Hepatocyte (in vitro differentiated cells): ENCODE results near the gene CABP5. TPM values are rescaled to one million over a fixed set of nuclear protein-coding genes. Genes with fewer than 3 reads are reported as not detected.

Experiments used
- DNase-seq: peaks from one replicate; pipeline ENCODE4 v3.0.0-alpha.2; 2016; ENCODE audit warnings: low spot score
- H2AFZ ChIP-seq: fragments of 200-600 bp; sonication (generic); 2 replicates; pipeline ENCODE4 v1.6.0; 2016; ENCODE audit warnings: antibody characterized with exemption, mild to moderate bottlenecking
- H3K27ac ChIP-seq: fragments of 200-600 bp; sonication (generic); 2 replicates; pipeline ENCODE4 v1.5.1; 2016; ENCODE audit warnings: mild to moderate bottlenecking
- H3K27me3 ChIP-seq: fragments of 200-600 bp; sonication (generic); 2 replicates; pipeline ENCODE4 v1.6.1; 2016
- H3K36me3 ChIP-seq: fragments of 200-600 bp; sonication (generic); replicated peaks from 2 replicates; pipeline ENCODE4 v1.5.1; 2016; ENCODE audit warnings: low read depth; ENCODE audit not compliant: insufficient read depth
- H3K4me1 ChIP-seq: fragments of 200-600 bp; sonication (generic); 2 replicates; pipeline ENCODE4 v1.5.1; 2016; ENCODE audit warnings: mild to moderate bottlenecking, moderate library complexity; ENCODE audit not compliant: insufficient read depth
- H3K4me2 ChIP-seq: fragments of 200-600 bp; sonication (generic); 2 replicates; pipeline ENCODE4 v1.6.0; 2016
- H3K4me3 ChIP-seq: fragments of 200-600 bp; sonication (generic); 2 replicates; pipeline ENCODE4 v1.5.1; 2016; ENCODE audit warnings: mild to moderate bottlenecking
- H3K79me2 ChIP-seq: fragments of 200-600 bp; sonication (generic); 2 replicates; pipeline ENCODE4 v1.6.0; 2017; ENCODE audit warnings: mild to moderate bottlenecking
- H3K9me2 ChIP-seq: fragments of 200-600 bp; sonication (generic); replicated peaks from 2 replicates; pipeline ENCODE4 v1.6.0; 2017; ENCODE audit warnings: mild to moderate bottlenecking; ENCODE audit not compliant: insufficient read depth
- H3K9me3 ChIP-seq: fragments of 200-600 bp; sonication (generic); 2 replicates; pipeline ENCODE4 v1.5.1; 2016; ENCODE audit warnings: low read depth, mild to moderate bottlenecking
- H4K20me1 ChIP-seq: fragments of 200-600 bp; sonication (generic); 2 replicates; pipeline ENCODE4 v1.6.0; 2016; ENCODE audit warnings: mild to moderate bottlenecking; ENCODE audit not compliant: insufficient read depth, poor library complexity, severe bottlenecking
- EZH2 ChIP-seq: fragments of 200-600 bp; sonication (generic); IDR thresholded peaks from 2 replicates; pipeline ENCODE4 v1.6.1; 2016; ENCODE audit warnings: antibody characterized with exemption, mild to moderate bottlenecking, borderline replicate concordance
- EZH2phosphoT487 ChIP-seq: fragments of 200-600 bp; sonication (generic); IDR thresholded peaks from one replicate; pipeline ENCODE4 v1.6.1; 2018; ENCODE audit warnings: antibody characterized with exemption, mild to moderate bottlenecking, low read depth, moderate library complexity; ENCODE audit not compliant: unreplicated experiment, severe bottlenecking
- WGBS: methylation state at CpG from one replicate; pipeline ENCODE4 v1.1.6; 2016; ENCODE audit warnings: low lambda C conversion rate; ENCODE audit errors: missing lambda C conversion rate; 5-methylcytosine and 5-hydroxymethylcytosine counted together
- polyA plus RNA-seq: library from polyadenylated mRNA; unstranded; fragments of >200 nt; fragmentation: Nextera tagmentation; extraction: Ambion mirVana; gene quantifications from 2 replicates; pipeline ENCODE4 v1.2.1, GENCODE V29; 2016
- total RNA-seq: library from RNA; depleted of rRNA; stranded (reverse); fragments of >200 nt; gene quantifications from 2 replicates; pipeline ENCODE4 v1.2.3, GENCODE V29; 2014
- TF ChIP-seq, protein P1 (sequence below): fragments of 200-600 bp; sonication (generic); IDR thresholded peaks from 2 replicates; pipeline ENCODE4 v1.5.1; 2016; ENCODE audit warnings: antibody characterized with exemption, mild to moderate bottlenecking; ENCODE audit not compliant: poor library complexity

Gene CABP5
- total and polyA plus RNA-seq, 2 experiments from 2014 or later = not detected

DNA sequence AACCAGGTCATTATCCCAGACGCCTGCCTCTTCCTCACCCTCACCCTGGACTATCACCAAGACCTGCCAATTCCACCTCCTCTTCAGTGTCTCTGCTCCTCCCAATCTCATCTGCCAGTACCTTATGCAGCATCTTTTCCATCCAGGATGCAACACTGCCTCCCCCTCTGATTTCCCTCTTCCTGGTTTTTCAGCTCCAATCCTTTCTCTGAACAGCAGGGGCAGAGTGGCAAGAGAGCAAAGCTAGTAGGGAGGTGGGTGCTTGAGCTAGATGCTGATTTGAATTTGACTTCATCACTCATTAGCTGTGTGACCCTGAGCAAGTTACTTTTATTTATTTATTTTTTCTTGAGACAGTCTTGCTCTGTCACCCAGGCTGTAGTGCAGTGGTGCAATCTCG is 25.6 kb upstream of the CABP5 start:
- no peak for TF ChIP-seq EZH2phosphoT487
- TF ChIP-seq, protein P1, sequence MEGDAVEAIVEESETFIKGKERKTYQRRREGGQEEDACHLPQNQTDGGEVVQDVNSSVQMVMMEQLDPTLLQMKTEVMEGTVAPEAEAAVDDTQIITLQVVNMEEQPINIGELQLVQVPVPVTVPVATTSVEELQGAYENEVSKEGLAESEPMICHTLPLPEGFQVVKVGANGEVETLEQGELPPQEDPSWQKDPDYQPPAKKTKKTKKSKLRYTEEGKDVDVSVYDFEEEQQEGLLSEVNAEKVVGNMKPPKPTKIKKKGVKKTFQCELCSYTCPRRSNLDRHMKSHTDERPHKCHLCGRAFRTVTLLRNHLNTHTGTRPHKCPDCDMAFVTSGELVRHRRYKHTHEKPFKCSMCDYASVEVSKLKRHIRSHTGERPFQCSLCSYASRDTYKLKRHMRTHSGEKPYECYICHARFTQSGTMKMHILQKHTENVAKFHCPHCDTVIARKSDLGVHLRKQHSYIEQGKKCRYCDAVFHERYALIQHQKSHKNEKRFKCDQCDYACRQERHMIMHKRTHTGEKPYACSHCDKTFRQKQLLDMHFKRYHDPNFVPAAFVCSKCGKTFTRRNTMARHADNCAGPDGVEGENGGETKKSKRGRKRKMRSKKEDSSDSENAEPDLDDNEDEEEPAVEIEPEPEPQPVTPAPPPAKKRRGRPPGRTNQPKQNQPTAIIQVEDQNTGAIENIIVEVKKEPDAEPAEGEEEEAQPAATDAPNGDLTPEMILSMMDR = no peak
- no peak for TF ChIP-seq EZH2
- Histone ChIP-seq H3K79me2 (no peaks in the 10 kb centered on the region), H3K4me2 (no peak overlapping the region), H3K4me3 (no peak overlapping the region), H3K9me2 (no peaks in the 10 kb centered on the region), H3K27me3 (no peaks in the 10 kb centered on the region), H3K9me3 (no peaks in the 10 kb centered on the region), H3K27ac (no peak overlapping the region), H3K36me3 (no peaks in the 10 kb centered on the region), H4K20me1 (no peaks in the 10 kb centered on the region), H3K4me1 (no peaks in the 10 kb centered on the region), H2AFZ (no peak overlapping the region)
- no peak for DNase-seq
- 81% methylated on average over 2 of the region's 2 CpGs for WGBS

DNA sequence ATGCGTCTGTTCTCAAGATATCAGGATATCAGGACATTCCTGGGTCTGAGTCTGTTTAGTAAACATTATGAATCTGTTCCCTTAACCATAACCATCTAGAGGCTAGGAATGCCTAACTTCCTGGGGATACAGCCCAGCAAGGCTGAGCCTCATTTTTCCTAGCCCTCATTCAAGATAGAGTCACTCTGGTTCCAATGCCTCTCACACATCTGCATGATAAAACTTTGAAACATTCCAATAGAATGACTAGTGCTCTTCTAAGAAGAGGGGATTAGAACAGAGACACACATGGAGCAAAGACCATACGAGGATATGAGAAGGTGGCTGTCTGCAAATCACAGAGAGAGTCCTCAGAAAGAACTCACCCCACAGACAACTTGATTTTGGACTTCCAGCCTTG is 20.6 kb upstream of the CABP5 start:
- Histone ChIP-seq H3K4me2 (no peak overlapping the region), H3K9me2 (no peaks in the 10 kb centered on the region), H3K36me3 (no peaks in the 10 kb centered on the region), H3K27ac (no peak overlapping the region), H2AFZ (no peak overlapping the region), H3K27me3 (no peaks in the 10 kb centered on the region), H3K4me1 (no peaks in the 10 kb centered on the region), H3K9me3 (no peaks in the 10 kb centered on the region), H3K4me3 (no peak overlapping the region), H4K20me1 (no peaks in the 10 kb centered on the region), H3K79me2 (no peaks in the 10 kb centered on the region)
- no peak for DNase-seq
- 61% methylated on average over 2 of the region's 2 CpGs for WGBS
- TF ChIP-seq EZH2 (no peak), EZH2phosphoT487 (no peak)
- TF ChIP-seq, protein P1 = no peak

DNA sequence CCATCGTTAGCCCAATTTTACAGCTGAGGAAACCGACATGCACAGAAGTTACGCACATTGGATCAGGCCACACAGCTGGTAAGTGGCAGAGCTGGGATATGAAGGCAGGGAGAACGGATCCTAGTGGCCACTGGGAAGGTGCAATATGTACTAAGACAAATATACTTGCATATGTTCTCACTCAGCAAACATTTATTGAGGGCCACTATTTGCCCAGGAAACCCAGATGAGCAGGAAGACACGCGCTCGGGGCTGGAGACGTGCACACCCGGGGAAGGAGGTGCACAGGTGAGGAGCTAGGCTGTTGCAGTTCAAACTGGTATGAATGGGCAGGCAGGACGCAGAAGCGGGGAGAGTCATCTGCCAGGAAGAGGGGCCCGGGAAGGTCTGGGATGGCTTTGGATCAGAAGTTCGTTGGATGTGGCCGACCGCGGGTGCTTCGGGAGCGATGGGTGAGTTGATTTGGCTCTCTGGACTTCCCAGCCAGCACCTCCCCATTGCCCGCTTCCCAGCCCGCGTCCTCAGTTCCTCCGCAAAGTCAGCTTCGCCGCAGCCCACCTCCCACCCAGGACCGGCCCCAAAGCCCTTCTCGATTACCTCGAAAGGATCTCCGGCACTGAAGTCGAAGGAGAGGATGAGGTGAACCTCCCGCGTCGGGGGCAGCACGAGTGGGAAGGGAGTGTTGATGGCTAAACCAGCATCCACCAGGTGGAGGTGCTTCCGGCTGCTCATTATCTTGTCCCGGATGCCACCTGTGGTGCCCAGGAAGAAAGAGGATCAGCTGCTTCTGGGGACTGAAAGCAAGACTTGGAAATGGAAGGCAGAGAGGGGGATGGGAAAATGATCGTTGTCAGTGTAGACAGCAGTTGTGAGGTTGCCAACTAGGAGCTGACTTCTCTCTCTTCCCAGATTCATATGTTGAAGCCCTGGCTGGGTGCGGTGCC is 17.8 kb upstream of the CABP5 start:
- TF ChIP-seq EZH2 = no peak
- TF ChIP-seq, protein P1 = no peak
- no peak for TF ChIP-seq EZH2phosphoT487
- no peak for DNase-seq
- no peak overlapping the region for H3K4me3 ChIP-seq
- no peaks in the 10 kb centered on the region for H3K4me1 ChIP-seq
- H3K27ac ChIP-seq = no peak overlapping the region
- no peak overlapping the region for H3K4me2 ChIP-seq
- no peaks in the 10 kb centered on the region for H3K27me3 ChIP-seq
- no peaks in the 10 kb centered on the region for H4K20me1 ChIP-seq
- no peaks in the 10 kb centered on the region for H3K36me3 ChIP-seq
- H3K9me3 ChIP-seq = no peaks in the 10 kb centered on the region
- no peaks in the 10 kb centered on the region for H3K9me2 ChIP-seq
- H3K79me2 ChIP-seq = no peaks in the 10 kb centered on the region
- 75% methylated on average over 37 of the region's 37 CpGs for WGBS
- H2AFZ ChIP-seq = no peak overlapping the region
